Measurements from ENCODE around the gene SYPL1.

Gene SYPL1

GRCh38 chr7:106088014-106088413, 24.1 kb downstream of the SYPL1 start:
- H3K9me3 ChIP-seq (ENCODE audit: control insufficient read depth, insufficient read depth, low read depth, low read length), result no peaks in the 10 kb centered on the region
- no peaks in the 10 kb centered on the region for H3K4me1 ChIP-seq (ENCODE audit: control insufficient read depth, insufficient read depth, low read length)
- H3K9ac ChIP-seq (ENCODE audit: low read length), result no peak overlapping the region
- no peaks in the 10 kb centered on the region for H3K27me3 ChIP-seq (ENCODE audit: control insufficient read depth, insufficient read depth, low read length)
- peaks cover 42% of the 10 kb centered on the region for H3K36me3 ChIP-seq (ENCODE audit: control insufficient read depth, insufficient read depth, low read length)
- H3K27ac ChIP-seq (ENCODE audit: low read depth, low read length), result no peak overlapping the region
- no peak overlapping the region for H3K4me3 ChIP-seq (ENCODE audit: low read depth, low read length)

- no peaks in the 10 kb centered on the region for H3K9me3 ChIP-seq (ENCODE audit: control insufficient read depth, insufficient read depth, low read depth, low read length)
- H3K27me3 ChIP-seq (ENCODE audit: control insufficient read depth, insufficient read depth, low read length), result no peaks in the 10 kb centered on the region
- no peak overlapping the region for H3K9ac ChIP-seq (ENCODE audit: low read length)
- no peak overlapping the region for H3K27ac ChIP-seq (ENCODE audit: low read depth, low read length)
- peaks cover 24% of the 10 kb centered on the region for H3K36me3 ChIP-seq (ENCODE audit: control insufficient read depth, insufficient read depth, low read length)
- no peaks in the 10 kb centered on the region for H3K4me1 ChIP-seq (ENCODE audit: control insufficient read depth, insufficient read depth, low read length)
- H3K4me3 ChIP-seq (ENCODE audit: low read depth, low read length), result no peak overlapping the region
Observed at GRCh38 chr7:106086062-106086461, 26.1 kb downstream of the SYPL1 start.

GRCh38 chr7:106085015-106085414, 27.1 kb downstream of the SYPL1 start:
- Histone ChIP-seq H3K36me3 (ENCODE audit: control insufficient read depth, insufficient read depth, low read length) (peaks cover 13% of the 10 kb centered on the region), H3K9me3 (ENCODE audit: control insufficient read depth, insufficient read depth, low read depth, low read length) (no peaks in the 10 kb centered on the region), H3K27ac (ENCODE audit: low read depth, low read length) (no peak overlapping the region), H3K27me3 (ENCODE audit: control insufficient read depth, insufficient read depth, low read length) (no peaks in the 10 kb centered on the region), H3K9ac (ENCODE audit: low read length) (no peak overlapping the region), H3K4me3 (ENCODE audit: low read depth, low read length) (no peak overlapping the region), H3K4me1 (ENCODE audit: control insufficient read depth, insufficient read depth, low read length) (no peaks in the 10 kb centered on the region)

- H3K9ac ChIP-seq (ENCODE audit: low read length), result no peak overlapping the region
- H3K4me1 ChIP-seq (ENCODE audit: control insufficient read depth, insufficient read depth, low read length), result no peaks in the 10 kb centered on the region
- no peak overlapping the region for H3K4me3 ChIP-seq (ENCODE audit: low read depth, low read length)
Observed at GRCh38 chr7:106083717-106084116, 28.4 kb downstream of the SYPL1 start.

GRCh38 chr7:106082087-106082854, 29.8 kb downstream of the SYPL1 start:
- no peaks in the 10 kb centered on the region for H3K4me1 ChIP-seq (ENCODE audit: control insufficient read depth, insufficient read depth, low read length)
- no peak overlapping the region for H3K27ac ChIP-seq (ENCODE audit: low read depth, low read length)
- H3K9ac ChIP-seq (ENCODE audit: low read length), result no peak overlapping the region
- no peaks in the 10 kb centered on the region for H3K36me3 ChIP-seq (ENCODE audit: control insufficient read depth, insufficient read depth, low read length)
- no peaks in the 10 kb centered on the region for H3K9me3 ChIP-seq (ENCODE audit: control insufficient read depth, insufficient read depth, low read depth, low read length)
- H3K27me3 ChIP-seq (ENCODE audit: control insufficient read depth, insufficient read depth, low read length), result no peaks in the 10 kb centered on the region
- H3K4me3 ChIP-seq (ENCODE audit: low read depth, low read length), result no peak overlapping the region

More at GRCh38 chr7:106083717-106084116, 28.4 kb downstream of the SYPL1 start:
- H3K9me3 ChIP-seq (ENCODE audit: control insufficient read depth, insufficient read depth, low read depth, low read length), result no peaks in the 10 kb centered on the region
- no peaks in the 10 kb centered on the region for H3K27me3 ChIP-seq (ENCODE audit: control insufficient read depth, insufficient read depth, low read length)
- no peak overlapping the region for H3K27ac ChIP-seq (ENCODE audit: low read depth, low read length)
- H3K36me3 ChIP-seq (ENCODE audit: control insufficient read depth, insufficient read depth, low read length), result peaks cover 4% of the 10 kb centered on the region; the same call in 1 of the 2 replicates

- Histone ChIP-seq H3K9ac (ENCODE audit: low read length) (no peak overlapping the region), H3K4me3 (ENCODE audit: low read depth, low read length) (no peak overlapping the region), H3K27me3 (ENCODE audit: control insufficient read depth, insufficient read depth, low read length) (no peaks in the 10 kb centered on the region), H3K27ac (ENCODE audit: low read depth, low read length) (no peak overlapping the region), H3K4me1 (ENCODE audit: control insufficient read depth, insufficient read depth, low read length) (no peaks in the 10 kb centered on the region; the same call in 1 of the 2 replicates), H3K9me3 (ENCODE audit: control insufficient read depth, insufficient read depth, low read depth, low read length) (no peaks in the 10 kb centered on the region), H3K36me3 (ENCODE audit: control insufficient read depth, insufficient read depth, low read length) (no peaks in the 10 kb centered on the region)
Observed at GRCh38 chr7:106080300-106080987, 31.7 kb downstream of the SYPL1 start.

GRCh38 chr7:106076537-106076936, 35.6 kb downstream of the SYPL1 start:
- Histone ChIP-seq H3K9ac (ENCODE audit: low read length) (no peak overlapping the region), H3K27me3 (ENCODE audit: control insufficient read depth, insufficient read depth, low read length) (no peaks in the 10 kb centered on the region), H3K9me3 (ENCODE audit: control insufficient read depth, insufficient read depth, low read depth, low read length) (no peaks in the 10 kb centered on the region), H3K4me1 (ENCODE audit: control insufficient read depth, insufficient read depth, low read length) (peaks cover 19% of the 10 kb centered on the region), H3K27ac (ENCODE audit: low read depth, low read length) (no peak overlapping the region), H3K36me3 (ENCODE audit: control insufficient read depth, insufficient read depth, low read length) (no peaks in the 10 kb centered on the region), H3K4me3 (ENCODE audit: low read depth, low read length) (no peak overlapping the region)

- Histone ChIP-seq H3K4me1 (ENCODE audit: control insufficient read depth, insufficient read depth, low read length) (peaks cover 22% of the 10 kb centered on the region), H3K36me3 (ENCODE audit: control insufficient read depth, insufficient read depth, low read length) (no peaks in the 10 kb centered on the region), H3K27ac (ENCODE audit: low read depth, low read length) (no peak overlapping the region), H3K27me3 (ENCODE audit: control insufficient read depth, insufficient read depth, low read length) (no peaks in the 10 kb centered on the region), H3K9ac (ENCODE audit: low read length) (no peak overlapping the region), H3K4me3 (ENCODE audit: low read depth, low read length) (no peak overlapping the region), H3K9me3 (ENCODE audit: control insufficient read depth, insufficient read depth, low read depth, low read length) (no peaks in the 10 kb centered on the region)
Observed at GRCh38 chr7:106075937-106076336, 36.2 kb downstream of the SYPL1 start.

GRCh38 chr7:106074257-106074656, 37.9 kb downstream of the SYPL1 start:
- no peaks in the 10 kb centered on the region for H3K27me3 ChIP-seq (ENCODE audit: control insufficient read depth, insufficient read depth, low read length)
- no peak overlapping the region for H3K9ac ChIP-seq (ENCODE audit: low read length)
- H3K9me3 ChIP-seq (ENCODE audit: control insufficient read depth, insufficient read depth, low read depth, low read length), result no peaks in the 10 kb centered on the region
- H3K4me1 ChIP-seq (ENCODE audit: control insufficient read depth, insufficient read depth, low read length), result peaks cover 22% of the 10 kb centered on the region
- H3K4me3 ChIP-seq (ENCODE audit: low read depth, low read length), result no peak overlapping the region
- H3K36me3 ChIP-seq (ENCODE audit: control insufficient read depth, insufficient read depth, low read length), result no peaks in the 10 kb centered on the region
- no peak overlapping the region for H3K27ac ChIP-seq (ENCODE audit: low read depth, low read length)

- H3K9ac ChIP-seq (ENCODE audit: low read length), result no peak overlapping the region
- no peak overlapping the region for H3K27ac ChIP-seq (ENCODE audit: low read depth, low read length)
- H3K27me3 ChIP-seq (ENCODE audit: control insufficient read depth, insufficient read depth, low read length), result no peaks in the 10 kb centered on the region
- peaks cover 22% of the 10 kb centered on the region for H3K4me1 ChIP-seq (ENCODE audit: control insufficient read depth, insufficient read depth, low read length)
- H3K9me3 ChIP-seq (ENCODE audit: control insufficient read depth, insufficient read depth, low read depth, low read length), result no peaks in the 10 kb centered on the region
- H3K4me3 ChIP-seq (ENCODE audit: low read depth, low read length), result no peak overlapping the region
- no peaks in the 10 kb centered on the region for H3K36me3 ChIP-seq (ENCODE audit: control insufficient read depth, insufficient read depth, low read length)
Observed at GRCh38 chr7:106073701-106074100, 38.4 kb downstream of the SYPL1 start.

- H3K9ac ChIP-seq (ENCODE audit: low read length), result no peak overlapping the region
- peaks cover 22% of the 10 kb centered on the region for H3K4me1 ChIP-seq (ENCODE audit: control insufficient read depth, insufficient read depth, low read length)
Observed at GRCh38 chr7:106072715-106073091, 39.4 kb downstream of the SYPL1 start.

More at GRCh38 chr7:106072715-106073091, 39.4 kb downstream of the SYPL1 start:
- Histone ChIP-seq H3K27me3 (ENCODE audit: control insufficient read depth, insufficient read depth, low read length) (no peaks in the 10 kb centered on the region), H3K27ac (ENCODE audit: low read depth, low read length) (no peak overlapping the region), H3K9me3 (ENCODE audit: control insufficient read depth, insufficient read depth, low read depth, low read length) (no peaks in the 10 kb centered on the region), H3K4me3 (ENCODE audit: low read depth, low read length) (no peak overlapping the region), H3K36me3 (ENCODE audit: control insufficient read depth, insufficient read depth, low read length) (no peaks in the 10 kb centered on the region)

Measured in HUES6 (cell line).